Rectal smooth muscle tissue (tissue), 1 donor: ENCODE measurements around the gene C6orf136.
A peak's percentile ranks its signal among the peaks of the same experiment; 100 is the strongest.
"Not testable (repeated sequence)": the region's sequence is repeated elsewhere in the genome, so short reads cannot be mapped to it uniquely, and the experiment has no call there.

Experiments
- H3K27ac ChIP-seq: one replicate; pipeline ENCODE4 v1.7.0; 2013; ENCODE audit warnings: low read depth, low read length, inconsistent platforms
- H3K27me3 ChIP-seq: one replicate; pipeline ENCODE4 v1.7.0; 2013; ENCODE audit warnings: low read length; ENCODE audit not compliant: control insufficient read depth, insufficient read depth
- H3K36me3 ChIP-seq: one replicate; pipeline ENCODE4 v1.7.0; 2013; ENCODE audit warnings: low read length; ENCODE audit not compliant: control insufficient read depth, insufficient read depth
- H3K4me1 ChIP-seq: one replicate; pipeline ENCODE4 v1.7.0; 2013; ENCODE audit warnings: low read length; ENCODE audit not compliant: control insufficient read depth, insufficient read depth
- H3K4me3 ChIP-seq: one replicate; pipeline ENCODE4 v1.7.0; 2013; ENCODE audit warnings: low read length
- H3K9ac ChIP-seq: one replicate; pipeline ENCODE4 v1.7.0; 2013; ENCODE audit warnings: low read length

C6orf136 gene, protein sequence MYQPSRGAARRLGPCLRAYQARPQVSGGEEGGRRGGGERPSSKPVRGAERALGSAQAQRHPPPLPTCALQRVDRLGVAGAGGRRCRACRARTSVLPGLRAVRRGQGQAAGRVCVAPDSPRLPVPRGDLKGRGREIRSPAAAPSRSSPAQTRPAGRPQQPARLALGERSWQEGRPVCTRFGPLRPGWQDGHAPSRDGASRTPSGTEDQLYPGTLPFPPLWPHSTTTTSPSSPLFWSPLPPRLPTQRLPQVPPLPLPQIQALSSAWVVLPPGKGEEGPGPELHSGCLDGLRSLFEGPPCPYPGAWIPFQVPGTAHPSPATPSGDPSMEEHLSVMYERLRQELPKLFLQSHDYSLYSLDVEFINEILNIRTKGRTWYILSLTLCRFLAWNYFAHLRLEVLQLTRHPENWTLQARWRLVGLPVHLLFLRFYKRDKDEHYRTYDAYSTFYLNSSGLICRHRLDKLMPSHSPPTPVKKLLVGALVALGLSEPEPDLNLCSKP

DNA sequence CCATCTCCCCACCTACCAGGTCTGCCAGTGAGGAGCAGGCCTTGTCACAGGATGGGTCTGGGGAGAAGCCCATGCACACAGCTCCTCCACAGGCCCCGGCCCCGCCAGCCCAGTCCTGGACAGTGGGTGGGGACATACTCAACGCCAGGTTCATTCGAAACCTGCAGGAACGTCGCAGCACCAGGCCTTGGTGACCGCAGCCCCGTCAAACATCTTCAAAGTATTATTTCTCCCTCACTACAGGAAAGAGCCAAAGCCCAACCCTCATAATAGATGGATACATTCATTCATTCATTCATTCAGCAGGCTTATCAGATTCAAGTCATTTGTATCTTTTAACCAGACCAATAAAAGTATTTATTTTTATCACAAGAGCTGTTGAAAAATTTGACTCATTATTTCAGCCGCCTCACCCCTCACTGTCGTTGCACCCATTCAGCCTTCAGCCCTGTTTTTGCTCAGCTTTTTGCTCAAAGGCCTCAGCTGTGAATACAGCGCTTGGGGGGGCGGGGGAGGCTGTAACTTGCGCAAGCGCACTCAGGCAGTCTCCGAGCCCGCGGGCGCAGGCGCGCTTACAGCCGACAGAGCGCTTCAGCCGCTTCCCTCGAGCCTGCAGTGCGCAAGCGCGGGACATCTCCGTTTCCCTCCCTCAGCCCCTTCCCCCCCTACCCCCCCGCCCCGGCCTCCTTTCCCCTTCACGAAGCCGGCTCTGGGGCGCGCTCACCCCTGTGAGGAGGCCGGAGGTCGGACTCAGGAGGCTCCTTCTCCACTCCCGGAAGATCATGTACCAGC is at the start of gene C6orf136:
Gene C6orf136 (plus strand): TSS at position 684 of the 792 bp plus-strand sequence. CDS start 99 bp downstream, at position 783.
- Histone ChIP-seq H3K27ac (peak within 1 kb of the TSS; percentile 98), H3K9ac (peak within 1 kb of the TSS; percentile 98), H3K36me3 (peaks cover 12% of the 10 kb centered on the region), H3K27me3 (no peaks in the 10 kb centered on the region), H3K4me1 (peaks cover 5% of the 10 kb centered on the region), H3K4me3 (peak within 1 kb of the TSS; percentile 92)

DNA sequence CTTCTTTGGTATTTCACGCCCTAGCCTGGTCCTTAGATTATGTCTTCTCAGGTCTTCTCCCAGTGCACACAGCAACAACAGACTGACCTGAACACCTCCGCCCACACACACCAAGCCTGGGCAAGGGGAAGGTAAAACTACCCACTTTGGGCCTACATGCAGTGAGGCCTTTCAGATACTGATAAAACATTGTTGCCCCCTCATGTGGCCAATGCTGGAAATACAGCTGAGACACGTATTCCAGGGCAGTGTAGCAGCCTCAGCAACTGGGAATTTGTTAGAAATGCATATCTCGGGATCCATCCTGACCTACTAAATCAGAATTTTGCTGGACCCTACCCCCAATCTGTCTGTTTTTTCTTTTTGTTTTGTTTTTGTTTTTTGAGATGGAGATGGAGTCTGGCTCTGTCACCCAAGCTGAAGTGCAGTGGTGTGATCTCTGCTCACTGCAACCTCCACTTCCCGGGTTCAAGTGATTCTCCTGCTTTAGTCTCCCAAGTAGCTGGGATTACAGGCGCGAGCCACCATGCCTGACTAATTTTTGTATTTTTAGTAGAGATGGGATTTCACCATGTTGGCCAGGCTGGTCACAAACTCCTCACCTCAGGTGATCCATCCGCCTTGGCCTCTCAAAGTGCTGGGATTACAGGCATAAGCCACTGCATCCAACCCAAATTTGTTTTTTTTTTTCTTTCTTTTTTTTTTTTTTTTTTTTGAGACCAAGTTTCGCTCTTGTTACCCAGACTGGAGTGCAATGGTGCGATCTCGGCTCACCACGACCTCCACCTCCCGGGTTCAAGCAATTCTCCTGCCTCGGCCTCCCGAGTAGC is 49.4 kb upstream of the C6orf136 start:
- H3K27ac ChIP-seq, H3K4me1 ChIP-seq, H3K27me3 ChIP-seq, H3K4me3 ChIP-seq, H3K9ac ChIP-seq: not testable (repeated sequence)
- peaks cover 17% of the 10 kb centered on the region for H3K36me3 ChIP-seq

DNA sequence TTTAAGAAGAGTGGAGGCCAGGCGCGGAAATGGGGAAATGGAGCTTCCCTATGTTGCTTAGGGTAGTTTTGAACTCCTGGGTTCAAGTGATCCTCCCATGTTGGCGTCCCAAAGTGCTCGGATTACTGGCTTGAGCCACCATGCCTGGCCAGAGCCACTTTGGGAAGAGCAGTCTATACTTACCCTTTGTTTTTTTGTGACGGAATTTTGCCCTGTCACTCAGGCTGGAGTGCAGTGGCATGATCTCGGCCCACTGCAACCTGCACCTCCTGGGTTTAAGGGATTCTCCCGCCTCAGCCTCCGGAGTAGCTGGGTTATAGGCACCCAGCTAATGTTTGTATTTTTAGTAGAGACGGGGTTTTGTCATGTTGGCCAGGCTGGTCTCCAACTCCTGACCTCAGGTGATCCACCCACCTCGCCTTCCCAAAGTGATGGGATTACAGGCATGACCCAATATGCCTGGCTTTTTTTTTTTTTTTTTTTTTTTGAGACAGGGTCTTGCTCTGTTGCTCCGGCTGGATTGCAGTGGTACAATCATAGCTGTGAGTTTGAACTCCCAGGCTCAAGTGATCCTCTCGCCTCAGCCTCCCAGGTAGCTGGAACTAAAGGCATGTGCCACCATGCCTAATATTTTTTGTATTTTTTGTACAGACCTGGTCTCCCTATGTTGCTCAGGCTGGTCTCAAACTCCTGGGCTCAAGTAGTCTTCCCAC is 47.9 kb upstream of the C6orf136 start:
- Histone ChIP-seq H3K27ac (no peak overlapping the region), H3K36me3 (peaks cover 32% of the 10 kb centered on the region), H3K4me1 (no peaks in the 10 kb centered on the region), H3K27me3 (no peaks in the 10 kb centered on the region), H3K4me3 (no peak overlapping the region), H3K9ac (no peak overlapping the region)

DNA sequence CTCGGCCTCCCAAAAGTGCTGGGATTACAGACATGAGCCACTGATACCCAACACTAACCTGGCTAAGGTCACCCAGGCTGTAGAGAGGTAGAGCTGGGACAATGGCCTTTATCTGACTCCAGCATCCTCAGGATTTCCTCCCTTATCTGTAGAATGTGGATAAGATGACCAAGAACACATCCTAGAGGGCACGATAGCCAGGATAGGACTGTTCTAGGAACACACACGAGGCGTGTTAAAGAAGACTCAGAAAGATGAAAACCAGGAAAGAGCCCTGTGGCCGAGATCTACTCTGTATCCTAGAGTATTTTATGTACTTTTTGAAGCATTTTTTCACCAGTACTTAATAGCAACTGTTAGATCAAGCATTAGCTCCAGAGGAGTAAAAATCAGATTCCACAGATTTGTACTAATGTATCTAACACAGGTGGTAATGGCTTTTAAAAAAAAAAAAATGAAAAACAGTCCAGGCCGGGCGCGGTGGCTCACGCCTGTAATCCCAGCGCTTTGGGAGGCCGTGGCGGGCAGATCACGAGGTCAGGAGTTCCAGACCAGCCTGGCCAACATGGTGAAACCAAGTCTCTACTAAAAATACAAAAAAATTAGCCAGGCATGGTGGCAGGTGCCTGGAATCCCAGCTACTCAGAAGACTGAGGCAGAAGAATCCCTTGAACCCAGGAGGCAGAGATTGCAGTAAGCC is 47.2 kb upstream of the C6orf136 start:
- Histone ChIP-seq H3K36me3 (peaks cover 36% of the 10 kb centered on the region), H3K4me3 (no peak overlapping the region), H3K27me3 (no peaks in the 10 kb centered on the region), H3K9ac (no peak overlapping the region), H3K4me1 (no peaks in the 10 kb centered on the region), H3K27ac (no peak overlapping the region)

DNA sequence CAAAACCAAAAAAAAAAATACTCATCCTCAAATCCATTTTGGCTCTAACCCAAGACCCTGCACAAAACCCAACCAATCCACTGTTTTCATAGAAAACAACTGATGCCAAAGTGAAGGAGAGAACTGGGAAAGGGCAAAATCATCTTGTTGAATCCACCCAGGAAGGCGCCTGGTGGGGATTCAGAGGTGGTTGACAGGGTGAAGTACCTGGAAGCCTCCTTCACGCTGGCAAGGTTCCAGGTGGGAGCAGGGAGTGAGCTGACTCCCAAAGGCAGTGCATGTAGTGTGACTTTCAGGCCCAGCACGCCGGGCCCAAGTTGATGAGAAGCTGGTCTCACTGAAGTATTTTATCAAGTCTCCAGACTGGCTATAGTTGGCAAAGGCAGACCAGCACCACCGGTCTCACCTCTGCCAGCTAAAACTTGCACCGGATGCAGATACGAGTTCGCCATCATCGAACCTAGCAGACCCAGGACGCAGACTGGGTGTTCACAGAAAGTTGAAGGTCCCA is 46.4 kb upstream of the C6orf136 start:
- no peak overlapping the region for H3K4me3 ChIP-seq
- no peak overlapping the region for H3K27ac ChIP-seq
- H3K4me1 ChIP-seq: no peaks in the 10 kb centered on the region
- no peak overlapping the region for H3K9ac ChIP-seq
- peaks cover 43% of the 10 kb centered on the region for H3K36me3 ChIP-seq
- H3K27me3 ChIP-seq: no peaks in the 10 kb centered on the region

DNA sequence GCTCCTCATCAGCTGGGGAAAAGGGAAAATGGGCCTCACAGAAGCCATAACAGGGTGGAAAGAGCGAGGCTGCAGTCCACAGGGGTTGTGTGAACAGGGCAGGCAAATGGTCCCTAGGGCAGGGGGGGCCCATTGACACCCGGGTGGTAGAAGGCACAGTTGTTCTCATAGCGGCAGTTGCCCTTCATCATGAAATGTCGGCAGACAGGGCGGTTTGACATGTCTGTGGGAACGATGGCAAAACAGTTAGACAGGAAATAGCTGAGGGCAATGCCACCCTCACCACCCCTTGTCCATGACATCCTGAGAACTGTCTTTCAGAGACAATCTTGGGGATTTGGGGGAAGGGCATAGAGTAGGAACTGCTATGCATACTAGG is 45.5 kb upstream of the C6orf136 start:
- H3K36me3 ChIP-seq: peaks cover 49% of the 10 kb centered on the region
- no peaks in the 10 kb centered on the region for H3K4me1 ChIP-seq
- H3K4me3 ChIP-seq: no peak overlapping the region
- H3K9ac ChIP-seq: no peak overlapping the region
- H3K27ac ChIP-seq: no peak overlapping the region
- H3K27me3 ChIP-seq: no peaks in the 10 kb centered on the region

DNA sequence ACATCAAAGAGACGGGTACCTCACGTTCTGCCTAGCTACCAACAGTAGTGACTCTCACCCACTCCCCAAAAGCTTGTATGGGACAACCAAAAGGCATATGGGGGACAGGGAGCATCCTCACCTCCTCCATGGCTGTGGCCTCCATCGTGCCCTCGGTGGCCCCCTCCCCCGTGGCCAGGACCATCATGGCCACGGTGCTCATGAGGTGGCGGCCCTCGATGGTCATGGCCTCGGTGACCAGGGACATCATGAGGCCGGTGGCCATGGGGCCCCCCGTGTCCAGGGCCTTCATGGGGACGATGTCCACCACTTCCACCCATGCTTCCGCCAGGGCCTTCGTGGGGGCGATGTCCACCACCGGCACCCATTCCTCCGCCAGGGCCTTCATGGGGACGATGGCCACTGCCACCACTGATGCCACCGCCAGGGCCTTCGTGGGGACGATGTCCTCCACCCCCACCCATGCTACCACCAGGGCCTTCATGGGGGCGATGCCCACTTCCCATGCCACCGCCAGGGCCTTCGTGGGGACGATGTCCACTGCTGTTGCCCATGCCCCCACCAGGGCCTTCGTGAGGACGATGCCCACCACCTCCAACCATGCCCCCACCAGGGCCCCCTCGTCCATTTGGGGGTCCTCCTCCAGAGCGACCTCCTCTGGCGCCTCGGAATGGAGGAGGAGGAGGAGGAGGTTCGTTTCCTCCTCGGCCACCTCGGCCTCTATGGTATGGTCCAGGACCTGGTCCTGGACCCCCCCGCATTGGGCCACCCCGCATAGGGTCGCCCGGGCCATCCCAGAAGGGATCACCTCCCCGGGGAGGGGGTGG is 44.9 kb upstream of the C6orf136 start:
- Histone ChIP-seq H3K27me3 (no peaks in the 10 kb centered on the region), H3K4me3 (no peak overlapping the region), H3K4me1 (no peaks in the 10 kb centered on the region), H3K9ac (no peak overlapping the region), H3K36me3 (peaks cover 55% of the 10 kb centered on the region), H3K27ac (no peak overlapping the region)

DNA sequence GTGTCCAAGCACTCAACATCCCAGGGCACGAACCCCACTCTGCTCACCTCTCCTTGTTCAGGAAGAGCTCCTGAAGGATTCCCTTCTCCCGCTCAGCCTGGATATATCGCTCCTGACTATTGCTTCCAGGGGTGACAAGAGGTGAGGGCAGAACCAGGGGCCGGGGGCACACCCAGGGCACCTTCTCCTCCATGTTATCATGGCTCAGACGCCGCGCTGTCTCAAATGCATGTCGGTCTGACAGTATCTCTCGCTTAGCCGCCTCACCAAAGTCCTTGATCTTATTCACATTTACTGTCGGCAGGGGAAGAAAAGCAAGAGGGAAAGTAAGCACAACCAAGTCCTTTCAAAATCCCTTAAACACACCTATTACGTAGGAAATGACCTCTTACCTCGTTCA is 43.0 kb upstream of the C6orf136 start:
- Histone ChIP-seq H3K4me1 (no peaks in the 10 kb centered on the region), H3K36me3 (peaks cover 69% of the 10 kb centered on the region), H3K9ac (no peak overlapping the region), H3K27me3 (no peaks in the 10 kb centered on the region), H3K27ac (no peak overlapping the region), H3K4me3 (no peak overlapping the region)

DNA sequence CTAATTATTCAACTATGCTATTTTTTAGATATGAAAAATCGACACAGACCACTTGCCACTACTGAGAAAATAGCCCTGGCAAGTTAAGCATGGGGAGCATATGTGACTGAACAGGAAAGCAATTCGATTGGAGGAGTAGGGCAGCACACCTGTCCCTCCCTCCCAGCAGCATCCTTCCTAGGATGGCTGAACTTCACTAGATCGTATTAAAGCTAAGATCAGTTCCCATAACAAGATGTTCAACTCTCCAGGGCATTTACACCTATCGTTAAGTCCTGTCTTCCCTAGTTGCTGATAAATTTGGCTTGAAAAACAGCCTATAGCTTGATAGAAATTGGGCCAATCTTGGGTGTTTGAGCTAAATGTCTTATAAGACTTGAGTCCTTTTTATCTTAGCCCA is 36.9 kb upstream of the C6orf136 start:
- no peak overlapping the region for H3K27ac ChIP-seq
- H3K4me3 ChIP-seq: no peak overlapping the region
- peaks cover 30% of the 10 kb centered on the region for H3K4me1 ChIP-seq
- no peak overlapping the region for H3K9ac ChIP-seq
- no peaks in the 10 kb centered on the region for H3K27me3 ChIP-seq
- peaks cover 36% of the 10 kb centered on the region for H3K36me3 ChIP-seq

DNA sequence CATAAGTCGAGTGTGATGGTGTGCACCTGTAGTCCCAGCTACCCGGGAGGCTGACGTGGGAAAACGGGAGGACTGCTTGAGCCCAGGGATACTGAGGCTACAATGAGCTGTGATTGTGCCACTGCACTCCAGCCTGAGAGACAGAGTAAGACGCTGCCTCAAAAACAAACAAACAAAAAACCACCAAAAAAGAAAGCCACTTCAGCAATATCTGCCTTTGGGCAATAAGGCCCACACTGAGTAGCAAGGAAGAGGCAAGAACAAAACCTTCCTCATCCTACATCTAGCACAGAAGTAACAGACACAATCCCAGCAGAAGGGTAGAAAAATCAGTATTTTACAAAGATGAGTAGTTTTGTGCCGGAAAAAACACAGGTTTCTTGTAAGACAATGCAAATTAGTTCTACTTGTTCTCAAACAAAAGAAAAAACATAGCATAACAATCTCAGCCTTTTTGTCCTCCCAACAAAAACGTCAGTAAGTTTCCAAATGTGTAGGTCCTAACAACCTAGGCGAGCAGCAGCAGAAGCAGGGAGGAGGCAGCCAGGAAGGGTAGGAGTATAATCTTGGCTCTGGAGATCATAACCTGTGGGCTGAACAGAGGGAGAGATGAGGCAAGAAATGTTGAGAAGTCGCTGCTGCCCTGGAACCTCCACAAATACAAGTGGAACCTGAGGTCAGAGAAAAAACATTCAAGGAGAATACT is 35.6 kb upstream of the C6orf136 start:
- Histone ChIP-seq H3K36me3 (peaks cover 33% of the 10 kb centered on the region), H3K9ac (no peak overlapping the region), H3K4me3 (no peak overlapping the region), H3K4me1 (peaks cover 30% of the 10 kb centered on the region), H3K27ac (no peak overlapping the region), H3K27me3 (no peaks in the 10 kb centered on the region)
